Endothelial cell of umbilical vein (primary cell): ENCODE results near the gene ADARB2. TPM values are rescaled to one million over a fixed set of nuclear protein-coding genes. Genes with fewer than 3 reads are reported as not detected.

Experiments
- BruUV-seq: library from RNA; stranded (reverse); fragments of 400-500 nt; replicated peaks from 2 replicates; lab custom pipeline; 2021; lab: Mats Ljungman, UMichigan
- CTCF ChIA-PET: fragments of 300-600, 350-600 bp; sonication (Branson Sonifier 250); formaldehyde crosslinking; loops from one replicate; lab custom pipeline; 2021; ENCODE audit warnings: antibody characterized with exemption, inconsistent platforms; lab: Charles Lee
- POLR2A ChIA-PET: fragments of 300-600, 350-600 bp; sonication (Branson Sonifier 250); formaldehyde crosslinking; loops from one replicate; lab custom pipeline; 2021; ENCODE audit warnings: antibody characterized with exemption, inconsistent platforms; lab: Charles Lee
- DNase-seq: peaks from one replicate; pipeline ENCODE4 v3.0.0-alpha.2; 2011; ENCODE audit warnings: low read depth, low spot score
- FAIRE-seq: peaks from 2 replicates; lab custom pipeline; 2011; peaks lifted over from hg19 to GRCh38; lab: Jason Lieb, UNC
- H2AFZ ChIP-seq: 2 replicates; pipeline ENCODE4 v1.6.0; 2012; ENCODE audit warnings: low read depth, low read length, control low read depth, inconsistent platforms
- H3K27ac ChIP-seq: 2 replicates; pipeline ENCODE4 v1.5.1; 2011; ENCODE audit warnings: low read depth, mild to moderate bottlenecking, control low read depth, low read length, moderate library complexity; ENCODE audit not compliant: insufficient read depth
- H3K27me3 ChIP-seq, 2 experiments: 2 replicates each; pipeline versions ENCODE4 v1.6.0 to v1.6.1; 2011; ENCODE audit warnings: low read length in 2 of 2, mixed read lengths in 1 of 2; ENCODE audit not compliant: control insufficient read depth in 2 of 2, insufficient read depth in 2 of 2
- H3K36me3 ChIP-seq, 2 experiments: 2 replicates in 1 of 2; 3 replicates in 1 of 2; pipeline ENCODE4 v1.5.1; 2011; ENCODE audit warnings: low read length in 2 of 2, mild to moderate bottlenecking in 1 of 2, moderate library complexity in 1 of 2; ENCODE audit not compliant: control insufficient read depth in 2 of 2, insufficient read depth in 2 of 2; ENCODE audit errors: extremely low read depth in 1 of 2
- H3K4me1 ChIP-seq: 3 replicates; pipeline ENCODE4 v1.5.1; 2011; ENCODE audit warnings: mild to moderate bottlenecking, low read length; ENCODE audit not compliant: control insufficient read depth, insufficient read depth; ENCODE audit errors: extremely low read depth
- H3K4me2 ChIP-seq: 2 replicates; pipeline ENCODE4 v1.6.1; 2011; ENCODE audit warnings: low read length, control low read depth, mixed read lengths; ENCODE audit not compliant: insufficient read depth
- H3K4me3 ChIP-seq, 3 experiments: fragments of 200-600 bp in 1 of 3; sonication (generic), shearing (Covaris generic) in 1 of 3; replicated peaks in 1 of 3; 2 replicates each; pipeline ENCODE4 v1.5.1; 2011 to 2016; ENCODE audit warnings: control low read depth in 3 of 3, low read length in 3 of 3, mild to moderate bottlenecking in 2 of 3, inconsistent platforms in 1 of 3, low read depth in 1 of 3, moderate library complexity in 1 of 3; ENCODE audit not compliant: insufficient read depth in 1 of 3
- H3K79me2 ChIP-seq: 2 replicates; pipeline ENCODE4 v1.6.0; 2012; ENCODE audit warnings: low read length, inconsistent platforms; ENCODE audit not compliant: control insufficient read depth, insufficient read depth
- H3K9ac ChIP-seq: replicated peaks from 2 replicates; pipeline ENCODE3; 2011; ENCODE audit warnings: low read length, control low read depth; ENCODE audit not compliant: insufficient read depth; ENCODE audit errors: extremely low read depth
- H3K9me1 ChIP-seq: replicated peaks from 3 replicates; pipeline ENCODE4 v1.6.0; 2011; ENCODE audit warnings: mild to moderate bottlenecking, low read length; ENCODE audit not compliant: control insufficient read depth, insufficient read depth; ENCODE audit errors: extremely low read depth
- H3K9me3 ChIP-seq: replicated peaks from 2 replicates; pipeline ENCODE4 v1.5.1; 2012; ENCODE audit warnings: low read length, inconsistent platforms; ENCODE audit not compliant: control insufficient read depth, insufficient read depth
- H4K20me1 ChIP-seq: replicated peaks from 2 replicates; pipeline ENCODE3; 2011; ENCODE audit warnings: mild to moderate bottlenecking, low read length; ENCODE audit not compliant: control insufficient read depth, insufficient read depth; ENCODE audit errors: extremely low read depth
- EZH2 ChIP-seq: IDR thresholded peaks from 2 replicates; pipeline ENCODE4 v1.6.1; 2012; ENCODE audit warnings: borderline replicate concordance, low read depth, mild to moderate bottlenecking, moderate library complexity, low read length, inconsistent platforms; ENCODE audit not compliant: severe bottlenecking
- FOS ChIP-seq: IDR thresholded peaks from 2 replicates; pipeline ENCODE4 v1.6.1; 2011; ENCODE audit warnings: mild to moderate bottlenecking, low read length, moderate library complexity, borderline replicate concordance; ENCODE audit not compliant: insufficient read depth
- GATA2 ChIP-seq: IDR thresholded peaks from 2 replicates; pipeline ENCODE4 v1.7.0; 2011; ENCODE audit warnings: low read depth, mild to moderate bottlenecking, moderate library complexity, mixed read lengths, low read length; ENCODE audit not compliant: insufficient read length, insufficient read depth
- JUN ChIP-seq: IDR thresholded peaks from 2 replicates; pipeline ENCODE4 v1.6.1; 2011; ENCODE audit warnings: borderline replicate concordance, low read depth; ENCODE audit not compliant: insufficient read length, insufficient read depth
- MYC ChIP-seq: IDR thresholded peaks from one replicate; pipeline ENCODE4 v1.6.1; 2011; ENCODE audit warnings: mild to moderate bottlenecking, low read depth, low read length
- POLR2A ChIP-seq: IDR thresholded peaks from 2 replicates; pipeline ENCODE4 v1.6.1; 2012; ENCODE audit warnings: low read depth, mild to moderate bottlenecking, control low read depth, low read length
- POLR2AphosphoS5 ChIP-seq: IDR thresholded peaks from 2 replicates; pipeline ENCODE4 v1.6.1; 2012; ENCODE audit warnings: low read depth, mild to moderate bottlenecking, control low read depth, low read length, moderate library complexity; ENCODE audit not compliant: insufficient read depth
- dilution Hi-C: fragments of 300-500 bp; cut with MboI; formaldehyde crosslinking; loops from one replicate; pipeline ENCODE4 v1.15.0; 2019; ENCODE audit warnings: low sequenced_read_pairs; ENCODE audit not compliant: extremely low pct_ligation_motif_present
- intact Hi-C: fragments of 100-400 bp; cut with micrococcal nuclease; formaldehyde crosslinking; loops from one replicate; pipeline ENCODE4 v1.10.0; 2022
- polyA plus RNA-seq, 4 experiments: library from polyadenylated mRNA; depleted of rRNA in 3 of 4; stranded (reverse) in 3 of 4; unstranded in 1 of 4; fragments of >200 nt; gene quantifications; 2 replicates each; pipeline versions ENCODE4 v1.2.1 to v1.2.3, GENCODE V29; 2011 to 2012; ENCODE audit warnings: missing spikeins in 1 of 4
- total RNA-seq: library from RNA; stranded (reverse); gene quantifications from 2 replicates; pipeline ENCODE4 v1.2.3, GENCODE V29; 2021
- TF ChIP-seq, protein P1 (sequence below): IDR thresholded peaks from 2 replicates; pipeline ENCODE4 v1.6.1; 2011; ENCODE audit not compliant: insufficient read depth, insufficient read length
- TF ChIP-seq, protein P2 (sequence below), 2 donors: IDR thresholded peaks; 1 replicate in 1 of 2; 2 replicates in 1 of 2; pipeline ENCODE4 v1.5.1; 2011; ENCODE audit warnings: low read length in 2 of 2, mild to moderate bottlenecking in 2 of 2, moderate library complexity in 2 of 2, control low read depth in 1 of 2, inconsistent platforms in 1 of 2, low read depth in 1 of 2; ENCODE audit not compliant: insufficient read depth in 1 of 2; ENCODE audit errors: extremely low read depth in 1 of 2

ADARB2 gene
- total and polyA plus RNA-seq, 2 donors (not counting 3 experiments of a cell fraction or from before 2014, with no cell fraction given), result not detected

DNA sequence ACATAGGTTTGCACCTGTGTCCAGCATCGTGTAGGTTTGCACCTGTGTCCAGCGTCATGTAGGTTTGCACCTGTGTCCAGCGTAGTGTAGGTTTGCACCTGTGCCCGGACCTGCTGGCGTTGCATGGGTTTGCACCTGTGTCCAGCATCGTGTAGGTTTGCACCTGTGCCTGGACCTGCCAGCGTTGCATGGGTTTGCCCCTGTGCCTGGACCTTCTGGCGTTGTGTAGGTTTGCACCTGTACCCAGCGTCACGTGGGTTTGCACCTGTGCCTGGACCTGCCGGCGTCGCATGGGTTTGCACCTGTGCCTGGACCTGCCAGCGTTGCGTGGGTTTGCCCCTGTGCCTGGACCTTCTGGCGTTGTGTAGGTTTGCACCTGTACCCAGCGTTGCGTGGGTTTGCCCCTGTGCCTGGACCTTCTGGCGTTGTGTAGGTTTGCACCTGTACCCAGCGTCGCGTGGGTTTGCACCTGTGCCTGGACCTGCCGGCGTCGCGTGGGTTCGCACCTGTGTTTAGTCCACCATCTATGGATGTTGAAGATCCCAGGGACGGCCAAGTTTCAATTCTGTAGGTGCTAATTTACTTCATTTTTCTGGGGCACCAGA lies 523.2 kb downstream of the ADARB2 start:
- no peaks in the 10 kb centered on the region for H3K9me1 ChIP-seq
- no peaks in the 10 kb centered on the region for H3K27me3 ChIP-seq
- H3K36me3 ChIP-seq, result no peaks in the 10 kb centered on the region
- FAIRE-seq, result no peak
- H3K4me2 ChIP-seq, result no peak overlapping the region
- H2AFZ ChIP-seq, result no peak overlapping the region
- H3K4me1 ChIP-seq, result no peaks in the 10 kb centered on the region
- ChIA-PET POLR2A (no interaction called here), CTCF (no interaction called here)
- no peak overlapping the region for H3K4me3 ChIP-seq
- H4K20me1 ChIP-seq, result no peaks in the 10 kb centered on the region
- H3K9me3 ChIP-seq, result peaks cover 2% of the 10 kb centered on the region
- no peak overlapping the region for H3K9ac ChIP-seq
- no peaks in the 10 kb centered on the region for H3K79me2 ChIP-seq
- no peak overlapping the region for H3K27ac ChIP-seq
- intact Hi-C loops (no loop called here), dilution Hi-C loops (no loop called here)
- TF ChIP-seq, protein P1, sequence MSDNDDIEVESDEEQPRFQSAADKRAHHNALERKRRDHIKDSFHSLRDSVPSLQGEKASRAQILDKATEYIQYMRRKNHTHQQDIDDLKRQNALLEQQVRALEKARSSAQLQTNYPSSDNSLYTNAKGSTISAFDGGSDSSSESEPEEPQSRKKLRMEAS, result no peak
- TF ChIP-seq POLR2A, result no peak
- no peak for TF ChIP-seq MYC
- TF ChIP-seq GATA2, result no peak
- no peak for TF ChIP-seq EZH2
- TF ChIP-seq FOS, result no peak
- no peak for TF ChIP-seq JUN
- TF ChIP-seq, protein P2, sequence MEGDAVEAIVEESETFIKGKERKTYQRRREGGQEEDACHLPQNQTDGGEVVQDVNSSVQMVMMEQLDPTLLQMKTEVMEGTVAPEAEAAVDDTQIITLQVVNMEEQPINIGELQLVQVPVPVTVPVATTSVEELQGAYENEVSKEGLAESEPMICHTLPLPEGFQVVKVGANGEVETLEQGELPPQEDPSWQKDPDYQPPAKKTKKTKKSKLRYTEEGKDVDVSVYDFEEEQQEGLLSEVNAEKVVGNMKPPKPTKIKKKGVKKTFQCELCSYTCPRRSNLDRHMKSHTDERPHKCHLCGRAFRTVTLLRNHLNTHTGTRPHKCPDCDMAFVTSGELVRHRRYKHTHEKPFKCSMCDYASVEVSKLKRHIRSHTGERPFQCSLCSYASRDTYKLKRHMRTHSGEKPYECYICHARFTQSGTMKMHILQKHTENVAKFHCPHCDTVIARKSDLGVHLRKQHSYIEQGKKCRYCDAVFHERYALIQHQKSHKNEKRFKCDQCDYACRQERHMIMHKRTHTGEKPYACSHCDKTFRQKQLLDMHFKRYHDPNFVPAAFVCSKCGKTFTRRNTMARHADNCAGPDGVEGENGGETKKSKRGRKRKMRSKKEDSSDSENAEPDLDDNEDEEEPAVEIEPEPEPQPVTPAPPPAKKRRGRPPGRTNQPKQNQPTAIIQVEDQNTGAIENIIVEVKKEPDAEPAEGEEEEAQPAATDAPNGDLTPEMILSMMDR (IDR thresholded peaks at IDR 0.05; ENCODE audit: extremely low read depth in 1 of 2, insufficient read depth in 1 of 2, low read depth in 1 of 2, low read length in 2 of 2), result no peak
- no peak for TF ChIP-seq POLR2AphosphoS5
- DNase-seq, result no peak
- no TSS peak for BruUV-seq
